ENCODE data around the gene NR2E1.

Gene NR2E1

GRCh38 chr6:108156180-108156937 lies 9.5 kb upstream of the NR2E1 start:
- DNase-seq = no peak

GRCh38 chr6:108156938-108157233 lies 8.9 kb upstream of the NR2E1 start:
- no peak for DNase-seq

GRCh38 chr6:108157234-108157980 lies 8.4 kb upstream of the NR2E1 start:
- DNase-seq = peak; percentile 11

GRCh38 chr6:108157981-108158525 lies 7.8 kb upstream of the NR2E1 start:
- peak; percentile 15 for DNase-seq

- DNase-seq = no peak
These were observed 5.8 kb upstream of the NR2E1 start for GRCh38 chr6:108159981-108160380.

- DNase-seq = no peak
These were observed 4.0 kb upstream of the NR2E1 start for GRCh38 chr6:108161724-108162282.

- DNase-seq = peak; percentile 22
These were observed 2.6 kb upstream of the NR2E1 start for GRCh38 chr6:108163267-108163643.

GRCh38 chr6:108163644-108164542 lies 1.9 kb upstream of the NR2E1 start:
- peak; percentile 19 for DNase-seq

- DNase-seq = no peak
These were observed 1.3 kb upstream of the NR2E1 start for GRCh38 chr6:108164543-108164814.

- peak; percentile 5 for DNase-seq
These were observed 761 bp upstream of the NR2E1 start for GRCh38 chr6:108164815-108165706.

GRCh38 chr6:108166664-108167448 lies 1.0 kb downstream of the NR2E1 start:
- DNase-seq = peak; percentile 26

GRCh38 chr6:108167449-108168089 lies 1.7 kb downstream of the NR2E1 start:
- DNase-seq = peak; percentile 27

GRCh38 chr6:108168090-108168463 lies 2.3 kb downstream of the NR2E1 start:
- peak; percentile 18 for DNase-seq

- DNase-seq = peak; percentile 49
These were observed 3.0 kb downstream of the NR2E1 start for GRCh38 chr6:108168501-108169463.

GRCh38 chr6:108169464-108170331 lies 3.9 kb downstream of the NR2E1 start:
- DNase-seq = peak; percentile 15

- DNase-seq = no peak
These were observed 4.8 kb downstream of the NR2E1 start for GRCh38 chr6:108170332-108171290.

GRCh38 chr6:108171291-108171917 lies 5.6 kb downstream of the NR2E1 start:
- no peak for DNase-seq

Data from stimulated activated CD4-positive, alpha-beta T cell treated with anti-CD3 and anti-CD28 coated beads, Interleukin-15, amount 100 ng/mL, for 24 hours (primary cell).